Astrocyte (in vitro differentiated cells and primary cell): ENCODE results near the gene NEK7.

Experiments
- CTCF ChIP-seq: IDR thresholded peaks from 2 replicates; pipeline ENCODE4 v1.5.1; 2011; ENCODE audit warnings: low read depth, mild to moderate bottlenecking, inconsistent platforms, low read length, moderate library complexity; ENCODE audit not compliant: insufficient read depth
- EZH2 ChIP-seq: IDR thresholded peaks from 2 replicates; pipeline ENCODE4 v1.6.1; 2012; ENCODE audit warnings: mild to moderate bottlenecking, low read length, inconsistent platforms; ENCODE audit not compliant: insufficient read depth

- TF ChIP-seq EZH2 (no peak), CTCF (no peak)
Measured at GRCh38 chr1:198316546-198317100, 159.8 kb downstream of the NEK7 start.
